Ovary (tissue), 9 donors: Measurements from ENCODE around the gene ARNT2. TPM values are rescaled to one million over a fixed set of nuclear protein-coding genes. Genes with fewer than 3 reads are reported as not detected.

Experiments used
- DNase-seq, 5 donors: peaks; one replicate each; pipeline ENCODE4 v3.0.0-alpha.2; 2019 to 2020
- H3K27ac ChIP-seq, 2 donors: fragments of 200-600 bp; one replicate each; pipeline versions ENCODE4 v1.5.1 to v1.8.0; 2019 to 2022
- H3K27me3 ChIP-seq: fragments of 200-600 bp; one replicate; pipeline ENCODE4 v1.8.0; 2022
- H3K36me3 ChIP-seq: fragments of 200-600 bp; sonication (generic); one replicate; pipeline ENCODE4 v1.5.1; 2019
- H3K4me1 ChIP-seq: one replicate; pipeline ENCODE4 v1.8.1; 2013; ENCODE audit warnings: mild to moderate bottlenecking, moderate library complexity; ENCODE audit not compliant: insufficient read depth
- H3K4me3 ChIP-seq: fragments of 200-600 bp; sonication (generic); one replicate; pipeline ENCODE4 v1.5.1; 2017
- H3K9me3 ChIP-seq, 2 donors: fragments of 200-600 bp in 1 of 2; sonication (generic) in 1 of 2; one replicate each; pipeline versions ENCODE4 v1.5.1 to v1.8.1; 2013 to 2019; ENCODE audit warnings: mild to moderate bottlenecking in 1 of 2, moderate library complexity in 1 of 2
- EP300 ChIP-seq: sonication (generic); formaldehyde crosslinking; IDR thresholded peaks from one replicate; pipeline ENCODE4 v1.6.1; 2017; ENCODE audit warnings: antibody characterized with exemption
- POLR2A ChIP-seq: fragments of 450-650 bp; IDR thresholded peaks from one replicate; pipeline ENCODE4 v1.6.1; 2017; ENCODE audit warnings: antibody characterized with exemption, mild to moderate bottlenecking, moderate library complexity
- WGBS, 3 donors: extraction: QIAGEN DNeasy Blood & Tissue Kit in 1 of 3; methylation state at CpG; one replicate each; pipeline versions ENCODE4 v1.1.5 to v1.1.7; 2013 to 2017; 5-methylcytosine and 5-hydroxymethylcytosine counted together
- intact Hi-C, 4 donors: fragments of 100-400 bp; cut with DNase I; formaldehyde crosslinking; loops; one replicate each; pipeline versions ENCODE4 v1.11.0 to v1.15.1; 2022 to 2023
- polyA plus RNA-seq, 2 donors: library from polyadenylated mRNA; stranded (reverse); fragments of 200-250 nt in 1 of 2; fragments of 350-450 nt in 1 of 2; fragmentation: Illumina TruSeq in 1 of 2; extraction: RNeasy Lipid Tissue Mini Kit (QIAGEN cat#74804) in 1 of 2; gene quantifications; one replicate each; pipeline ENCODE4 v1.2.3, GENCODE V29; 2013 to 2014
- total RNA-seq, 7 donors: library from RNA; depleted of rRNA in 2 of 7; stranded (reverse); fragments of >200 nt in 2 of 7; fragmentation: NEBNext Ultra II Directional in 3 of 7; extraction: Animal tissue kit (Norgen Biotek cat#: 25700) in 3 of 7; gene quantifications; one replicate each; pipeline versions ENCODE4 v1.1.0 to v1.2.4, GENCODE V29; 2016 to 2023
- TF ChIP-seq, protein P1 (sequence below), 3 donors: fragments of 450-650 bp in 2 of 3; fragments of 200-600 bp in 1 of 3; IDR thresholded peaks; one replicate each; pipeline versions ENCODE4 v1.5.1 to v1.8.0; 2016 to 2022; ENCODE audit warnings: antibody characterized with exemption in 3 of 3, mild to moderate bottlenecking in 1 of 3
- donor health status: DM: no; HTN: no; CAD: no; lungs with moderate emphysema.
- donor health status: DM: no; HTN: no; CAD: no.
- donor health status: Bipolar disorder and iron deficiency.
- donor health status: DM: yes; HTN: yes; CAD: no.
- donor health status: DM: no; HTN: no; CAD: no.
- donor health status: DM: yes; HTN: yes; CAD: no.

The ARNT2 gene
- total and polyA plus RNA-seq, 9 donors: 11.0 to 20.5 (median 16.2) TPM

DNA sequence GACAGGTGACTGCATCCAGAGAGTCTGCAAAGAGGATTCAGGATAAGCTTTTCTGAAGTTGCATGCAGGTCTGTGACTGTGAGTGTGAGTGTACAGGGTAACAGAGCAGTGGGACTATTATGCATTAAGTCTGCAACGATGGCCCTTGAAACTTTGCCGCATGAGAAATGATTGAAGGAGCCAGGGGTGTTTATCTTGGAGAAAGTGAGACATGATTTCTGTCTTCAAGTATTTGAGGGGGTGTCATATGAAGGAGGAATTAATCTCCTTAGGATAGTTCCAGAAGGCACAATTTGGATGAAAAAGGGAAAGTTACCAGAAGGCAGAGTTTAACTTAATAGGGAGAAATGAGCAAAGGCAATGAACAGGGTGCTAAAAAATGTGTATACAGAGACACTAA, 119.6 kb downstream of the ARNT2 start:
- WGBS, 3 donors: 87 to 90% (median 90%) methylated on average over 2 of the region's 2 CpGs
- TF ChIP-seq POLR2A (no peak), EP300 (no peak)
- TF ChIP-seq, protein P1, sequence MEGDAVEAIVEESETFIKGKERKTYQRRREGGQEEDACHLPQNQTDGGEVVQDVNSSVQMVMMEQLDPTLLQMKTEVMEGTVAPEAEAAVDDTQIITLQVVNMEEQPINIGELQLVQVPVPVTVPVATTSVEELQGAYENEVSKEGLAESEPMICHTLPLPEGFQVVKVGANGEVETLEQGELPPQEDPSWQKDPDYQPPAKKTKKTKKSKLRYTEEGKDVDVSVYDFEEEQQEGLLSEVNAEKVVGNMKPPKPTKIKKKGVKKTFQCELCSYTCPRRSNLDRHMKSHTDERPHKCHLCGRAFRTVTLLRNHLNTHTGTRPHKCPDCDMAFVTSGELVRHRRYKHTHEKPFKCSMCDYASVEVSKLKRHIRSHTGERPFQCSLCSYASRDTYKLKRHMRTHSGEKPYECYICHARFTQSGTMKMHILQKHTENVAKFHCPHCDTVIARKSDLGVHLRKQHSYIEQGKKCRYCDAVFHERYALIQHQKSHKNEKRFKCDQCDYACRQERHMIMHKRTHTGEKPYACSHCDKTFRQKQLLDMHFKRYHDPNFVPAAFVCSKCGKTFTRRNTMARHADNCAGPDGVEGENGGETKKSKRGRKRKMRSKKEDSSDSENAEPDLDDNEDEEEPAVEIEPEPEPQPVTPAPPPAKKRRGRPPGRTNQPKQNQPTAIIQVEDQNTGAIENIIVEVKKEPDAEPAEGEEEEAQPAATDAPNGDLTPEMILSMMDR (IDR thresholded peaks at IDR 0.05): no peak
- no peak overlapping the region for H3K4me3 ChIP-seq
- intact Hi-C loops: no loop called here
- H3K36me3 ChIP-seq: no peaks in the 10 kb centered on the region
- no peaks in the 10 kb centered on the region for H3K9me3 ChIP-seq
- no peak overlapping the region for H3K27ac ChIP-seq
- H3K27me3 ChIP-seq: no peaks in the 10 kb centered on the region
- no peak for DNase-seq
- H3K4me1 ChIP-seq: no peaks in the 10 kb centered on the region

GRCh38 chr15:80525853-80526252, 121.7 kb downstream of the ARNT2 start:
- no peaks in the 10 kb centered on the region for H3K36me3 ChIP-seq
- no peak overlapping the region for H3K4me3 ChIP-seq
- peaks cover 4% of the 10 kb centered on the region for H3K4me1 ChIP-seq
- WGBS, 3 donors: 77 to 81% (median 78%) methylated on average over 2 of the region's 2 CpGs
- no peak for TF ChIP-seq EP300
- no peak for TF ChIP-seq POLR2A
- TF ChIP-seq, protein P1 (IDR thresholded peaks at IDR 0.05): no peak
- no peak for DNase-seq
- no peaks in the 10 kb centered on the region for H3K27me3 ChIP-seq
- no peak overlapping the region for H3K27ac ChIP-seq
- no peaks in the 10 kb centered on the region for H3K9me3 ChIP-seq
- intact Hi-C loops: no loop called here

DNA sequence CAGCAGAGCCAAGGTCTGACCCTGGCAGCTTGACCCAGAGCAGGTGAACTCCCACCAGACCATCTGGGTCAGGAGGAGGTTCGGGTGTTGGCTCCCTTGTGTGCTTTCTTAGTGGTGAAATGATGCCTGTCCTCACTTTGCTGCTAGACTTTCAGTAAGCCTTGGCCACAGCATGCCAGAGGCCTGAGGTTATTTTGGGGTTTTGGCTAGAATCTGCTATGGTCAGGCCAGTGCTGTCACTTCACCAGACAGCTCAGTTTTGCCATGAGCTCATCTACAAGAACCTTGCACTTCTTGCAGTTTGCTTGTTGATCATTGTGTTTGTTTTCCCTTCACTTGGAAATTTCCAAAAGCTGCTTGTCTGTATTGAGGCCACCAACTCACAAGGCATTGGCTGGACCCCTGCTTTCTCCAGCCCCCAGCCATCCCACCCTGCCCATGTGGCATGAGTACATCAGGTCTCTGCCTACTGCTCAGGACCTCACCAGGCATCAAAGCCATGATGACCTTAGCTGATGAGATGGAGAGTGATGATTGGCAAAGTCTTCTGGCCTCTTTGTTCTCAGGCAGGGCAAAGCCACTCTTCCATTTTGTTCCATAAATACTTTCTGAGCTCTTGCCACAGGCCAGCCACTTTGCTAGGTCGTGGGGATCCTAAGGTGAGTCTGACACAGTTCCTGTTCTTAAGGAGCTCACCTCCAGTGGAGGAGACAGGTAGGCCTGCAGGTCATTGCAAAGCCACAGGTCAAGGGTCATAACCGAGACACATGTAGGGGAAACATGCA, 122.6 kb downstream of the ARNT2 start:
- Histone ChIP-seq H3K27me3 (no peaks in the 10 kb centered on the region), H3K27ac (no peak overlapping the region), H3K4me3 (no peak overlapping the region), H3K36me3 (no peaks in the 10 kb centered on the region), H3K4me1 (peaks cover 11% of the 10 kb centered on the region), H3K9me3 (no peaks in the 10 kb centered on the region)
- DNase-seq: no peak
- WGBS, 3 donors: 83 to 93% (median 86%) methylated on average over 3 of the region's 3 CpGs
- TF ChIP-seq EP300: no peak
- TF ChIP-seq, protein P1 (IDR thresholded peaks at IDR 0.05): no peak
- TF ChIP-seq POLR2A: no peak
- intact Hi-C loops: no loop called here

GRCh38 chr15:80527406-80527805, 123.2 kb downstream of the ARNT2 start:
- no peak for TF ChIP-seq POLR2A
- no peak for TF ChIP-seq EP300
- TF ChIP-seq, protein P1 (IDR thresholded peaks at IDR 0.05): no peak
- no peak for DNase-seq
- intact Hi-C loops: no loop called here
- Histone ChIP-seq H3K4me3 (no peak overlapping the region), H3K9me3 (no peaks in the 10 kb centered on the region), H3K4me1 (peaks cover 15% of the 10 kb centered on the region), H3K27ac (no peak overlapping the region), H3K36me3 (no peaks in the 10 kb centered on the region), H3K27me3 (no peaks in the 10 kb centered on the region)
